Fibroblast of skin of right biceps (primary cell): ENCODE data around the gene GPR132.

Experiments used
- DNase-seq: peaks from one replicate; pipeline ENCODE4 v3.0.0-alpha.2; 2013

Gene GPR132

GRCh38 chr14:105015242-105015641 lies 50.0 kb downstream of the GPR132 start:
- DNase-seq = no peak

GRCh38 chr14:105014631-105015030 lies 50.6 kb downstream of the GPR132 start:
- no peak for DNase-seq

GRCh38 chr14:105014032-105014431 lies 51.2 kb downstream of the GPR132 start:
- DNase-seq = no peak

GRCh38 chr14:105013150-105013785 lies 52.0 kb downstream of the GPR132 start:
- peak; percentile 20 for DNase-seq

- DNase-seq = no peak
Observed at GRCh38 chr14:105012171-105012985, 52.9 kb downstream of the GPR132 start.

- DNase-seq = no peak
Observed at GRCh38 chr14:105011312-105011990, 53.8 kb downstream of the GPR132 start.

GRCh38 chr14:105010891-105011291 lies 54.3 kb downstream of the GPR132 start:
- no peak for DNase-seq

- DNase-seq = no peak
Observed at GRCh38 chr14:105010106-105010505, 55.1 kb downstream of the GPR132 start.

GRCh38 chr14:105007593-105008264 lies 57.5 kb downstream of the GPR132 start:
- no peak for DNase-seq

GRCh38 chr14:105006831-105007592 lies 58.2 kb downstream of the GPR132 start:
- no peak for DNase-seq

- no peak for DNase-seq
Observed at GRCh38 chr14:105005929-105006830, 59.0 kb downstream of the GPR132 start.

- DNase-seq = no peak
Observed at GRCh38 chr14:105005329-105005928, 59.8 kb downstream of the GPR132 start.
